HG03175 (cell line): Measurements from ENCODE around the gene EIF3I.
A peak's percentile ranks its signal among the peaks of the same experiment; 100 is the strongest.

ENCODE experiments used
- ATAC-seq: cut with Tn5 transposase; IDR thresholded peaks from one replicate; pipeline ENCODE4 v1.9.1; 2021; ENCODE audit warnings: mild to moderate bottlenecking, moderate library complexity; ENCODE audit not compliant: unreplicated experiment

EIF3I gene

GRCh38 chr1:32221980-32222755, at the start of gene EIF3I, which contains the start of gene TMEM234:
EIF3I (plus strand) TSS chr1:32222407; CDS start chr1:32222442, 35 bp downstream.
TMEM234 (minus strand) TSS chr1:32222353; CDS start chr1:32222322, 31 bp downstream.
- peak; percentile 98 for ATAC-seq

GRCh38 chr1:32172621-32173245, 49.5 kb upstream of the EIF3I start:
- ATAC-seq, result no peak

GRCh38 chr1:32178380-32179192, 43.6 kb upstream of the EIF3I start:
- ATAC-seq, result no peak

- ATAC-seq, result no peak
Observed at GRCh38 chr1:32179193-32179442, 43.1 kb upstream of the EIF3I start.

- ATAC-seq, result peak; percentile 88
Observed at GRCh38 chr1:32179443-32180185, 42.6 kb upstream of the EIF3I start, which contains the start of gene TXLNA. TXLNA (plus strand) TSS chr1:32179675; CDS start chr1:32180346, 671 bp downstream.

- ATAC-seq, result no peak
Observed at GRCh38 chr1:32180186-32181060, 41.8 kb upstream of the EIF3I start.

- no peak for ATAC-seq
Observed at GRCh38 chr1:32181065-32181464, 41.1 kb upstream of the EIF3I start.

GRCh38 chr1:32181563-32181962, 40.6 kb upstream of the EIF3I start:
- ATAC-seq, result no peak

- no peak for ATAC-seq
Observed at GRCh38 chr1:32182060-32182459, 40.1 kb upstream of the EIF3I start.

GRCh38 chr1:32184650-32185049, 37.6 kb upstream of the EIF3I start:
- ATAC-seq, result no peak

GRCh38 chr1:32186077-32186476, 36.1 kb upstream of the EIF3I start:
- ATAC-seq, result no peak

- no peak for ATAC-seq
Observed at GRCh38 chr1:32186491-32186890, 35.7 kb upstream of the EIF3I start.

GRCh38 chr1:32187850-32188249, 34.4 kb upstream of the EIF3I start:
- ATAC-seq, result no peak

GRCh38 chr1:32192220-32192948, 29.8 kb upstream of the EIF3I start:
- ATAC-seq, result no peak

- no peak for ATAC-seq
Observed at GRCh38 chr1:32194984-32195383, 27.2 kb upstream of the EIF3I start.

GRCh38 chr1:32195531-32195930, 26.7 kb upstream of the EIF3I start:
- ATAC-seq, result no peak

- no peak for ATAC-seq
Observed at GRCh38 chr1:32195972-32196823, 26.0 kb upstream of the EIF3I start.

- ATAC-seq, result no peak
Observed at GRCh38 chr1:32197074-32197473, 25.1 kb upstream of the EIF3I start.
